ENCODE data around the gene B4GALNT3.
A peak's percentile ranks its signal among the peaks of the same experiment; 100 is the strongest.

B4GALNT3 gene

DNA sequence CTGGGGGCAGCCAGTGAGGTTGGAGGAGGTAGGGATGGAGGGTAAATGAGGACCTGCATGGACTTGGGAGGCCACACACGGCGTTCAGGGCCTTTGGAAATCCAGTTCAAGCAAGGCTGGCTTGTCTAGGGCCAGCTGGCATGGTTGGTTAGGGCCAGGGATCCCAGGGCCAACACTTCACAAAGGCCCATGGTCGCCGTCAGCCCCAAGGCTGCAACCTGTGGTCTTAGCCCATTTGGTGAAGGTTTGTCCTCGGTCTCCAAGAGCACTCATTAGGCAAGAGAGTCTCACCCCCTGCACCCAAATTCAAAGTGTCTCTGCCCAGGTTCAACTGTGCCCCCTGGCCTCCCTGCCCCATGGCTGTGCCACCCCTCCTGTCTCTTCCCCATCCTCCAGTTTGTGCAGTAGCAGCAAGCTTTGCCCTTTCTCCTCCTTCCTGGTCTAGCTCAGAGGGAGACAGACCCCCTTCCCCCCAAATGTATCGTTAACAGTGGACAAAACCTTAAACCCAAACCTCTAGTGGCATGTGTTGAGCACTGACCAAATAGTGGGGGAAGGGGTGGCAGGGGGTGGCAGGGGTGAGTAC lies 109.4 kb downstream of the B4GALNT3 start:
- in situ Hi-C loops (cut with MboI; ENCODE audit: low sequenced_read_pairs, unreplicated experiment) = loop anchor here (10.0 to 25.0 kb wide), 2 partner anchors 526 to 1018 kb away; partner anchors contain the start of gene FBXL14
- DNase-seq (ENCODE audit: low spot score) = no peak
- TF ChIP-seq, protein P1, sequence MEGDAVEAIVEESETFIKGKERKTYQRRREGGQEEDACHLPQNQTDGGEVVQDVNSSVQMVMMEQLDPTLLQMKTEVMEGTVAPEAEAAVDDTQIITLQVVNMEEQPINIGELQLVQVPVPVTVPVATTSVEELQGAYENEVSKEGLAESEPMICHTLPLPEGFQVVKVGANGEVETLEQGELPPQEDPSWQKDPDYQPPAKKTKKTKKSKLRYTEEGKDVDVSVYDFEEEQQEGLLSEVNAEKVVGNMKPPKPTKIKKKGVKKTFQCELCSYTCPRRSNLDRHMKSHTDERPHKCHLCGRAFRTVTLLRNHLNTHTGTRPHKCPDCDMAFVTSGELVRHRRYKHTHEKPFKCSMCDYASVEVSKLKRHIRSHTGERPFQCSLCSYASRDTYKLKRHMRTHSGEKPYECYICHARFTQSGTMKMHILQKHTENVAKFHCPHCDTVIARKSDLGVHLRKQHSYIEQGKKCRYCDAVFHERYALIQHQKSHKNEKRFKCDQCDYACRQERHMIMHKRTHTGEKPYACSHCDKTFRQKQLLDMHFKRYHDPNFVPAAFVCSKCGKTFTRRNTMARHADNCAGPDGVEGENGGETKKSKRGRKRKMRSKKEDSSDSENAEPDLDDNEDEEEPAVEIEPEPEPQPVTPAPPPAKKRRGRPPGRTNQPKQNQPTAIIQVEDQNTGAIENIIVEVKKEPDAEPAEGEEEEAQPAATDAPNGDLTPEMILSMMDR (IDR thresholded peaks at IDR 0.05; ENCODE audit: borderline replicate concordance, control extremely low read depth, extremely low read depth, insufficient read depth, missing control alignments) = no peak

- DNase-seq (ENCODE audit: low spot score) = peak; percentile 96
- TF ChIP-seq, protein P1 (IDR thresholded peaks at IDR 0.05; ENCODE audit: borderline replicate concordance, control extremely low read depth, extremely low read depth, insufficient read depth, missing control alignments) = peak; percentile 98
- in situ Hi-C loops (cut with MboI; ENCODE audit: low sequenced_read_pairs, unreplicated experiment) = loop anchor here (10.0 to 25.0 kb wide), 4 partner anchors 245 to 1017 kb away; partner anchors contain the start of gene FBXL14
These were observed 110.2 kb downstream of the B4GALNT3 start for GRCh38 chr12:569803-570434.

DNA sequence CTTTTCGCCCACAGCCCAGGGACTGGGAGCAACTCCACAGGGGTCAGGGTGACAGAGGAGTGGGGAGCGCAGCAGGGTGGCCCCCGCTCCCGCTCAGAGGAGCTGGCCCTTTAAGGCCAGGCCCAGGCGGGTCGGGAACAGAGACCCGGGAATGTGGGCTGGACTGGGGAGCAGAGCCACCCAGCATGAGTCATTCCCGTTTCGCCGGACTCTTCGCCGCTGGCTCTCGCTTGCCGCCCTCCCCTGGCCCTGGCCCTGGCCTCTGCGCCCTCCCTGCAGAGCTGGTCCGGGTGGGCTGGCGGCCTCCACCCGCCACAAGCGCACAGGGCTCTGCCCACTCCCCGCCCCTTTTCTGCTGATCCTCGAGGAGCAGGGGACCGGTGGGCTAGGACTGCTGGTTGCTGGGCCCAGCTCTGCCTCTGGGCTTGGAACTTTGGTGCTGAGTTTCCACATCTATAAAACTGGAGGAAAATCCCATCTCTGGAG lies 110.7 kb downstream of the B4GALNT3 start:
- DNase-seq (ENCODE audit: low spot score) = no peak
- TF ChIP-seq, protein P1 (IDR thresholded peaks at IDR 0.05; ENCODE audit: borderline replicate concordance, control extremely low read depth, extremely low read depth, insufficient read depth, missing control alignments) = no peak
- in situ Hi-C loops (cut with MboI; ENCODE audit: low sequenced_read_pairs, unreplicated experiment) = loop anchor here (10.0 to 25.0 kb wide), 3 partner anchors 244 to 1017 kb away; partner anchors contain the start of gene FBXL14

DNA sequence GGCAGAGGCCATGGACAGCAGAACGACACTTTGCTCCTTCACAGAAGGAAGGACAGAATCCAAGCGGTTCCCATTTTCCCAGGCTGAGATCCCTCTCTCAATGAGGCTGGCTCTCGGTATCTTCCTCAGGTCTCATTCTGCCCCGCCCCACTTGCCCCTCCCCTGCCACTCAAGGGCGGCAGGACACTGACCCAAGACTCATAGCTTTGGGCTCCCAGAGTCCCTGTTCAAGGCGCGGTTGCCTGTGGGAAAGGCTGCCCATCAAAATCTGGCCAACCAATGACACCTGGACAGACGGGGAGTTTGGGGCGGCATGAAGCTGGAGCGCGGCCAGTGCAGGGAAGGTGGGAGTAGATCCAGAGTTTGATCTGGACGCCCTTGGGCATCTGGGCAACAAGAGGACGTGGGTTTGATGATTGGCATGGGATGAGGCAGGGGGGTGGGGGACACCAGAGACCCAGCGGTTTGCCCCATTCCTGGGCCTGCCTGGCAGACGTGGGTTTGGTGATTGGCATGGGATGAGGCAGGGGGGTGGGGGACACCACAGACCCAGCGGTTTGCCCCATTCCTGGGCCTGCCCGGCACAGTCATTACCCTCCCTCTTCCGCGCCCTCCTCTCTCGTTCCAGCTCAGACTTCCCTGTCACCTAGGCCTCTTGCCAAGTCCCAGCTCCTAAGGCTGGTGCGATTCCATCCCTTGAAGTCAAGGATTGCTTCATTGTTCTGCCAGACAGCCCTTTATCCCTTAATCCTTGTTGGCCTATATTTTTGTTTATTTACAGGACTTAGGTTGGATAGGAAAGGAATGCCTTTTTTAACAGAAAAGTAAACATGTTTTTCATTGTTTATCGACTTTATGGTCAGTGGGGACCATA lies 111.4 kb downstream of the B4GALNT3 start:
- TF ChIP-seq, protein P1 (IDR thresholded peaks at IDR 0.05; ENCODE audit: borderline replicate concordance, control extremely low read depth, extremely low read depth, insufficient read depth, missing control alignments) = no peak
- no peak for DNase-seq (ENCODE audit: low spot score)
- in situ Hi-C loops (cut with MboI; ENCODE audit: low sequenced_read_pairs, unreplicated experiment) = loop anchor here (10.0 to 25.0 kb wide), 3 partner anchors 244 to 1016 kb away; partner anchors contain the start of gene FBXL14

DNA sequence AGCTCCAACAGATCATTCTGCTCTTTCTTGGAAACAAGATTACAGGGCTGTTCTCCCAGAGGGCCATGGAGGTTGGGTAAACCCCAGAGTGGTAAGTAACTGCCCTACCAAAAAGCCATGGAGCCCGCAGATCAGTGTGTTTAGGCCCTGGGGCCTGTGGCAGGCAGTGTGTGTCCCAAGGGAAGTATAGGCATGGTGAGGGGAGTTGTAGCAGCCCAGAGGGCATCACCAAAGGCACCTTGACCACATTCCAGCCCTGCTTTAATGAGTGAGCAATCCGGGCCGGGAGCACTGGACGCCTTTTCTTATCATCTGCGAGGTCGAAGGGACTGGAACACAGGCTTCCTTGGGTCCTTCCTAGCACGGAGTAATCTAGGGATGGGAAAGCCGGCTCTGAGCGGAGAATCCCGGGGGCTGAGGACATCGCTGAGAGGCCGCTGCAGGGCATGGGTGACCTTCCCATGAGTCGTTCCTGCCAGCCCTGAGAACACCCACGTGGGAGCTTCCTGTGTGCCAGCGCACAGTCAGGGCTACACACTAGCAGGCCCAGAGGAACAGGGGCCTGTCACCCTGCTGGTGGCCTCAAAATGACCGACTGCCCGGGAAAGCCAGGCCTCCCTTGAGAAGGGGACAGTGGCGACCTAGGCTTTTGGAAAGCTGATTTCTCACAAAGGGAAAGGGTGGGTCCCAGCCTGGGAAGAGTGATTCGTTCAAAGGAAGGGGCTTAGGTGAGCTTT lies 112.2 kb downstream of the B4GALNT3 start:
- TF ChIP-seq, protein P1 (IDR thresholded peaks at IDR 0.05; ENCODE audit: borderline replicate concordance, control extremely low read depth, extremely low read depth, insufficient read depth, missing control alignments) = no peak
- in situ Hi-C loops (cut with MboI; ENCODE audit: low sequenced_read_pairs, unreplicated experiment) = loop anchor here (10.0 to 25.0 kb wide), 3 partner anchors 243 to 1015 kb away; partner anchors contain the start of gene FBXL14

More for the DNA sequence above, 112.2 kb downstream of the B4GALNT3 start:
- no peak for DNase-seq (ENCODE audit: low spot score)
